NB4 (cell line): ENCODE results near the gene TNFAIP6.

Source experiments
- MAX ChIP-seq: IDR thresholded peaks from 2 replicates; pipeline ENCODE4 v1.6.1; 2011; ENCODE audit warnings: low read depth, low read length
- MYC ChIP-seq: IDR thresholded peaks from 2 replicates; pipeline ENCODE4 v1.6.1; 2011; ENCODE audit warnings: low read depth, low read length
- POLR2A ChIP-seq: IDR thresholded peaks from 2 replicates; pipeline ENCODE4 v1.6.1; 2011; ENCODE audit warnings: mild to moderate bottlenecking; ENCODE audit not compliant: insufficient read length; ENCODE audit errors: extremely low read depth
- TF ChIP-seq, protein P1 (sequence below): IDR thresholded peaks from one replicate; pipeline ENCODE4 v1.5.1; 2012; ENCODE audit warnings: low read depth, low read length

- TF ChIP-seq, protein P1, sequence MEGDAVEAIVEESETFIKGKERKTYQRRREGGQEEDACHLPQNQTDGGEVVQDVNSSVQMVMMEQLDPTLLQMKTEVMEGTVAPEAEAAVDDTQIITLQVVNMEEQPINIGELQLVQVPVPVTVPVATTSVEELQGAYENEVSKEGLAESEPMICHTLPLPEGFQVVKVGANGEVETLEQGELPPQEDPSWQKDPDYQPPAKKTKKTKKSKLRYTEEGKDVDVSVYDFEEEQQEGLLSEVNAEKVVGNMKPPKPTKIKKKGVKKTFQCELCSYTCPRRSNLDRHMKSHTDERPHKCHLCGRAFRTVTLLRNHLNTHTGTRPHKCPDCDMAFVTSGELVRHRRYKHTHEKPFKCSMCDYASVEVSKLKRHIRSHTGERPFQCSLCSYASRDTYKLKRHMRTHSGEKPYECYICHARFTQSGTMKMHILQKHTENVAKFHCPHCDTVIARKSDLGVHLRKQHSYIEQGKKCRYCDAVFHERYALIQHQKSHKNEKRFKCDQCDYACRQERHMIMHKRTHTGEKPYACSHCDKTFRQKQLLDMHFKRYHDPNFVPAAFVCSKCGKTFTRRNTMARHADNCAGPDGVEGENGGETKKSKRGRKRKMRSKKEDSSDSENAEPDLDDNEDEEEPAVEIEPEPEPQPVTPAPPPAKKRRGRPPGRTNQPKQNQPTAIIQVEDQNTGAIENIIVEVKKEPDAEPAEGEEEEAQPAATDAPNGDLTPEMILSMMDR: no peak
- TF ChIP-seq MYC (no peak), POLR2A (no peak), MAX (no peak)
Observed at GRCh38 chr2:151347294-151347693, 10.1 kb upstream of the TNFAIP6 start.
